ENCODE results near the gene CADPS. TPM values are rescaled to one million over a fixed set of nuclear protein-coding genes. Genes with fewer than 3 reads are reported as not detected.

The CADPS gene
- polyA plus RNA-seq, 3 donors = not detected

- Histone ChIP-seq H2AFZ (ENCODE audit: insufficient read depth, low read depth, low read length, poor library complexity, severe bottlenecking) (no peak overlapping the region), H4K20me1 (ENCODE audit: insufficient read depth, low read length) (no peaks in the 10 kb centered on the region), H3K36me3 (replicated peaks in 1 of 2; ENCODE audit: control insufficient read depth in 1 of 2, insufficient read depth in 2 of 2, low read length in 2 of 2) (no peaks in the 10 kb centered on the region), H3K4me2 (replicated peaks; ENCODE audit: extremely low read depth, low read length, poor library complexity, severe bottlenecking) (no peak overlapping the region), H3K79me2 (ENCODE audit: insufficient read depth, low read length) (no peaks in the 10 kb centered on the region), H3K9ac (ENCODE audit: insufficient read depth, low read length, poor library complexity, severe bottlenecking) (no peak overlapping the region), H3K27me3 (ENCODE audit: control insufficient read depth in 2 of 2, insufficient read depth in 2 of 2, low read length in 2 of 2) (no peaks in the 10 kb centered on the region), H3K9me3 (replicated peaks in 1 of 2; ENCODE audit: control insufficient read depth in 1 of 2, insufficient read depth in 1 of 2, low read length in 2 of 2) (no peaks in the 10 kb centered on the region), H3K4me3 (replicated peaks in 1 of 3; ENCODE audit: low read depth in 2 of 3, low read length in 3 of 3) (no peak overlapping the region), H3K27ac (ENCODE audit: low read depth in 1 of 2, low read length in 2 of 2) (no peak overlapping the region), H3K4me1 (ENCODE audit: control insufficient read depth in 1 of 2, insufficient read depth in 2 of 2, low read length in 2 of 2) (no peaks in the 10 kb centered on the region)
- Mint-ChIP-seq H3K4me3 (no peak overlapping the region), H3K9me3 (peaks cover 0 to 2% (median 0%) of the 10 kb centered on the region in 7 donors), H3K36me3 (no peaks in the 10 kb centered on the region), H3K27ac (no peak overlapping the region), H3K27me3 (ENCODE audit: low read depth in 3 of 3) (peaks cover 2 to 5% (median 4%) of the 10 kb centered on the region in 3 donors), H3K4me1 (no peaks in the 10 kb centered on the region)
- WGBS (ENCODE audit: insufficient coverage) = 92% methylated on average over 4 of the region's 6 CpGs
- TF ChIP-seq CTCF (IDR thresholded peaks at IDR 0.05) = no peak
- no peak for DNase-seq
- intact Hi-C loops (cut with micrococcal nuclease) = no loop called here
These were observed 421.8 kb downstream of the CADPS start for GRCh38 chr3:62453448-62453847.

- H3K27ac Mint-ChIP-seq = no peak overlapping the region
- Histone ChIP-seq H3K79me2 (ENCODE audit: insufficient read depth, low read length) (no peaks in the 10 kb centered on the region), H3K9me3 (replicated peaks in 1 of 2; ENCODE audit: control insufficient read depth in 1 of 2, insufficient read depth in 1 of 2, low read length in 2 of 2) (no peaks in the 10 kb centered on the region), H3K4me2 (replicated peaks; ENCODE audit: extremely low read depth, low read length, poor library complexity, severe bottlenecking) (no peak overlapping the region), H3K36me3 (replicated peaks in 1 of 2; ENCODE audit: control insufficient read depth in 1 of 2, insufficient read depth in 2 of 2, low read length in 2 of 2) (no peaks in the 10 kb centered on the region), H3K27me3 (ENCODE audit: control insufficient read depth in 2 of 2, insufficient read depth in 2 of 2, low read length in 2 of 2) (no peaks in the 10 kb centered on the region), H2AFZ (ENCODE audit: insufficient read depth, low read depth, low read length, poor library complexity, severe bottlenecking) (no peak overlapping the region), H3K4me1 (ENCODE audit: control insufficient read depth in 1 of 2, insufficient read depth in 2 of 2, low read length in 2 of 2) (no peaks in the 10 kb centered on the region), H3K4me3 (replicated peaks in 1 of 3; ENCODE audit: low read depth in 2 of 3, low read length in 3 of 3) (no peak overlapping the region), H3K27ac (ENCODE audit: low read depth in 1 of 2, low read length in 2 of 2) (no peak overlapping the region), H4K20me1 (ENCODE audit: insufficient read depth, low read length) (no peaks in the 10 kb centered on the region), H3K9ac (ENCODE audit: insufficient read depth, low read length, poor library complexity, severe bottlenecking) (no peak overlapping the region)
- DNase-seq = no peak
- peaks cover 0 to 2% (median 0%) of the 10 kb centered on the region in 7 donors for H3K9me3 Mint-ChIP-seq
- no peaks in the 10 kb centered on the region for H3K4me1 Mint-ChIP-seq
- no peaks in the 10 kb centered on the region for H3K36me3 Mint-ChIP-seq
- 61% methylated on average over 4 of the region's 8 CpGs for WGBS (ENCODE audit: insufficient coverage)
- peaks cover 2 to 5% (median 4%) of the 10 kb centered on the region in 3 donors for H3K27me3 Mint-ChIP-seq (ENCODE audit: low read depth in 3 of 3)
- no peak overlapping the region for H3K4me3 Mint-ChIP-seq
- TF ChIP-seq CTCF (IDR thresholded peaks at IDR 0.05) = no peak
- intact Hi-C loops (cut with micrococcal nuclease) = no loop called here
These were observed 423.9 kb downstream of the CADPS start for GRCh38 chr3:62451211-62451887.
